Spleen (tissue), 11 donors: Measurements from ENCODE around the gene SORBS1. TPM values are rescaled to one million over a fixed set of nuclear protein-coding genes. Genes with fewer than 3 reads are reported as not detected.

Experiments used
- DNase-seq: peaks from one replicate; pipeline ENCODE4 v3.0.0-alpha.2; 2020
- H3K27ac ChIP-seq, 8 donors: fragments of 200-600 bp; sonication (generic) in 7 of 8; 1 replicate in 4 of 8; 2 replicates in 4 of 8; pipeline versions ENCODE4 v1.5.0 to v1.8.0; 2016 to 2021; ENCODE audit warnings: inconsistent platforms in 4 of 8, mild to moderate bottlenecking in 4 of 8, moderate library complexity in 1 of 8
- H3K27me3 ChIP-seq, 7 donors: fragments of 200-600 bp; sonication (generic) in 6 of 7; replicated peaks in 1 of 7; 1 replicate in 4 of 7; 2 replicates in 3 of 7; pipeline versions ENCODE4 v1.5.0 to v1.8.0; 2016 to 2021; ENCODE audit warnings: inconsistent platforms in 3 of 7, mild to moderate bottlenecking in 1 of 7
- H3K36me3 ChIP-seq, 6 donors: fragments of 200-600 bp; sonication (generic) in 5 of 6; 1 replicate in 4 of 6; 2 replicates in 2 of 6; pipeline versions ENCODE4 v1.5.0 to v1.8.0; 2016 to 2021; ENCODE audit warnings: inconsistent platforms in 2 of 6
- H3K4me1 ChIP-seq, 6 donors: fragments of 200-600 bp; sonication (generic) in 5 of 6; 1 replicate in 3 of 6; 2 replicates in 3 of 6; pipeline versions ENCODE4 v1.5.0 to v1.8.0; 2016 to 2021; ENCODE audit warnings: inconsistent platforms in 3 of 6
- H3K4me3 ChIP-seq, 8 donors: fragments of 200-600 bp; sonication (generic) in 7 of 8; 1 replicate in 4 of 8; 2 replicates in 4 of 8; pipeline versions ENCODE4 v1.5.0 to v1.8.0; 2016 to 2021; ENCODE audit warnings: inconsistent platforms in 4 of 8, mild to moderate bottlenecking in 4 of 8, moderate library complexity in 2 of 8
- H3K9me3 ChIP-seq, 8 donors: fragments of 200-600 bp; sonication (generic) in 7 of 8; 1 replicate in 4 of 8; 2 replicates in 4 of 8; pipeline versions ENCODE4 v1.5.0 to v1.8.0; 2016 to 2021; ENCODE audit warnings: inconsistent platforms in 4 of 8
- CTCF ChIP-seq, 11 experiments: fragments of 200-600 bp in 7 of 11; fragments of 450-650 bp in 4 of 11; sonication (generic) in 4 of 11; IDR thresholded peaks in 8 of 11; conservative IDR thresholded peaks in 3 of 11; 1 replicate in 7 of 11; 2 replicates in 4 of 11; pipeline versions ENCODE4 v1.4.0 to v1.8.0; 2016 to 2021; ENCODE audit warnings: antibody characterized with exemption in 11 of 11, inconsistent platforms in 4 of 11, mild to moderate bottlenecking in 1 of 11
- POLR2A ChIP-seq, 3 donors: fragments of 450-650 bp; IDR thresholded peaks; one replicate each; pipeline ENCODE4 v1.5.1; 2017; ENCODE audit warnings: antibody characterized with exemption in 3 of 3, mild to moderate bottlenecking in 1 of 3
- POLR2AphosphoS5 ChIP-seq, 3 donors: sonication (generic); formaldehyde crosslinking; IDR thresholded peaks; one replicate each; pipeline ENCODE4 v1.5.1; 2017; ENCODE audit warnings: antibody characterized with exemption in 3 of 3
- WGBS, 5 donors: extraction: QIAGEN DNeasy Blood & Tissue Kit in 3 of 5; methylation state at CpG; one replicate each; pipeline versions ENCODE4 v1.1.5 to v1.1.7; 2013 to 2018; 5-methylcytosine and 5-hydroxymethylcytosine counted together
- intact Hi-C: fragments of 100-400 bp; cut with DNase I; formaldehyde crosslinking; loops from one replicate; pipeline ENCODE4 v1.15.0; 2023; ENCODE audit warnings: low total_unique reads
- polyA plus RNA-seq, 3 donors: library from polyadenylated mRNA; stranded (reverse); fragments of 200-250 nt; gene quantifications; one replicate each; pipeline ENCODE4 v1.2.1, GENCODE V29; 2013
- total RNA-seq, 7 donors: library from RNA; depleted of rRNA in 3 of 7; stranded (reverse); fragments of >200 nt in 3 of 7; fragmentation: NEBNext Ultra II Directional in 4 of 7; extraction: Animal tissue kit (Norgen Biotek cat#: 25700) in 4 of 7; gene quantifications; one replicate each; pipeline versions ENCODE4 v1.1.0 to v1.2.1, GENCODE V29; 2016 to 2021
- donor health status: healthy with polysubstance abuse.
- donor health status: DM: no; HTN: no; CAD: no; lungs with moderate emphysema.
- donor health status: DM: no; HTN: no; CAD: no.
- donor health status: Bipolar disorder and iron deficiency.
- donor health status: healthy.
- donor health status: DM: no; HTN: no; CAD: no.
- donor health status: DM: yes; HTN: yes; CAD: no.

Gene SORBS1
- total and polyA plus RNA-seq, 10 donors = 2.8 to 30.8 (median 18.1) TPM

GRCh38 chr10:95426482-95426881 is 134.7 kb downstream of the SORBS1 start:
- Histone ChIP-seq H3K4me3 (no peak overlapping the region), H3K27ac (no peak overlapping the region), H3K36me3 (no peaks in the 10 kb centered on the region), H3K27me3 (no peaks in the 10 kb centered on the region), H3K9me3 (no peaks in the 10 kb centered on the region), H3K4me1 (peaks cover 0 to 9% (median 6%) of the 10 kb centered on the region in 6 donors)
- TF ChIP-seq POLR2A (IDR thresholded peaks at IDR 0.05) = no peak
- no peak for TF ChIP-seq CTCF (IDR thresholded peaks at IDR 0.05 in 8 of 11, conservative IDR thresholded peaks at IDR 0.05 in 3 of 11)
- TF ChIP-seq POLR2AphosphoS5 (IDR thresholded peaks at IDR 0.05) = no peak
- no peak for DNase-seq
- intact Hi-C loops = no loop called here
- 82 to 95% (median 87%) methylated on average over 5 of the region's 5 CpGs for WGBS, 5 donors

- Histone ChIP-seq H3K27me3 (no peaks in the 10 kb centered on the region), H3K9me3 (no peaks in the 10 kb centered on the region), H3K27ac (no peak overlapping the region), H3K36me3 (no peaks in the 10 kb centered on the region), H3K4me3 (no peak overlapping the region), H3K4me1 (peaks cover 0 to 8% (median 6%) of the 10 kb centered on the region in 6 donors)
- 64 to 81% (median 71%) methylated on average over 2 of the region's 2 CpGs for WGBS, 5 donors
- no peak for DNase-seq
- intact Hi-C loops = no loop called here
- TF ChIP-seq POLR2AphosphoS5 (IDR thresholded peaks at IDR 0.05) (no peak), POLR2A (IDR thresholded peaks at IDR 0.05) (no peak), CTCF (IDR thresholded peaks at IDR 0.05 in 8 of 11, conservative IDR thresholded peaks at IDR 0.05 in 3 of 11) (no peak)
These were observed 135.3 kb downstream of the SORBS1 start for GRCh38 chr10:95425592-95426465.

GRCh38 chr10:95423164-95424005 is 137.8 kb downstream of the SORBS1 start:
- Histone ChIP-seq H3K36me3 (no peaks in the 10 kb centered on the region), H3K4me1 (no peaks in the 10 kb centered on the region), H3K9me3 (no peaks in the 10 kb centered on the region), H3K4me3 (no peak overlapping the region), H3K27me3 (no peaks in the 10 kb centered on the region), H3K27ac (no peak overlapping the region)
- TF ChIP-seq POLR2AphosphoS5 (IDR thresholded peaks at IDR 0.05) (no peak), CTCF (IDR thresholded peaks at IDR 0.05 in 8 of 11, conservative IDR thresholded peaks at IDR 0.05 in 3 of 11) (no peak), POLR2A (IDR thresholded peaks at IDR 0.05) (no peak)
- intact Hi-C loops = no loop called here
- DNase-seq = no peak
- 61 to 90% (median 86%) methylated on average over 6 of the region's 6 CpGs for WGBS, 5 donors

- Histone ChIP-seq H3K27ac (no peak overlapping the region), H3K4me3 (no peak overlapping the region)
- TF ChIP-seq POLR2A (IDR thresholded peaks at IDR 0.05) = no peak
- no peak for TF ChIP-seq CTCF (IDR thresholded peaks at IDR 0.05 in 8 of 11, conservative IDR thresholded peaks at IDR 0.05 in 3 of 11)
- TF ChIP-seq POLR2AphosphoS5 (IDR thresholded peaks at IDR 0.05) = no peak
These were observed 138.9 kb downstream of the SORBS1 start for GRCh38 chr10:95422233-95422632.

More at GRCh38 chr10:95422233-95422632, 138.9 kb downstream of the SORBS1 start:
- DNase-seq = no peak
- H3K9me3 ChIP-seq = no peaks in the 10 kb centered on the region
- no peaks in the 10 kb centered on the region for H3K27me3 ChIP-seq
- intact Hi-C loops = no loop called here
- H3K36me3 ChIP-seq = no peaks in the 10 kb centered on the region
- no peaks in the 10 kb centered on the region for H3K4me1 ChIP-seq
- 85 to 98% (median 88%) methylated on average over 3 of the region's 3 CpGs for WGBS, 5 donors
